ENCODE results near the gene ABCA12.

- TF ChIP-seq CTCF (conservative IDR thresholded peaks at IDR 0.05 in 1 of 2, IDR thresholded peaks at IDR 0.05 in 1 of 2; ENCODE audit: low read depth in 1 of 2, low read length in 2 of 2) (no peak), EZH2 (IDR thresholded peaks at IDR 0.05; ENCODE audit: low read length, missing control alignments) (no peak)
These were observed at the start of gene ABCA12 for GRCh38 chr2:215138479-215138878.
